Renal pelvis (tissue), 12 donors: ENCODE results near the gene SLC9B1. TPM values are rescaled to one million over a fixed set of nuclear protein-coding genes. Genes with fewer than 3 reads are reported as not detected.

Source experiments
- DNase-seq: peaks from one replicate; pipeline ENCODE4 v3.0.0-alpha.2; 2013
- long read RNA-seq, 16 experiments: transcript quantifications; one replicate each; lab custom pipeline, GENCODE V29; 2026
- polyA plus RNA-seq, 3 donors: library from polyadenylated mRNA; unstranded; fragments of 120-200 nt; gene quantifications; one replicate each; pipeline ENCODE4 v1.2.1, GENCODE V29; 2013; ENCODE audit not compliant: insufficient read length in 3 of 3

Gene SLC9B1
- 1 to 10 TPM; 2.4 to 4.0 (median 3.5) TPM for polyA plus RNA-seq
- long read RNA-seq, donor 1 = 0 reads
- long read RNA-seq, donor 2 = 0 reads
- long read RNA-seq, donor 3 = 0 reads
- long read RNA-seq, donor 4 = 0 reads
- long read RNA-seq, donor 5 = 0 reads
- long read RNA-seq, donor 6 = 0 reads
- long read RNA-seq, donor 7 = 0 reads
- long read RNA-seq, donor 8 = 0 reads
- long read RNA-seq, donor 9 = 0 reads
- long read RNA-seq, donor 10 = 0 reads
- long read RNA-seq, donor 11, partial matches to known transcripts = 0 of 1 reads
- long read RNA-seq, donor 11, other reads (novel, unspliced or antisense) = 0 of 1 reads
- long read RNA-seq, donor 12, partial matches to known transcripts = 102 of 102 reads
- long read RNA-seq, donor 12, other reads (novel, unspliced or antisense) = 0 of 102 reads
- long read RNA-seq, donor 13 = 0 reads
- long read RNA-seq, donor 14, partial matches to known transcripts = 6 of 7 reads
- long read RNA-seq, donor 14, other reads (novel, unspliced or antisense) = 0 of 7 reads
- long read RNA-seq, donor 15 = 0 reads
- long read RNA-seq, donor 16 = 0 reads

GRCh38 chr4:103019308-103020124 is at the start of gene SLC9B1:
SLC9B1 (minus strand) TSS chr4:103019705; CDS start chr4:102991711, 27,994 bp downstream.
- peak; percentile 90 for DNase-seq

GRCh38 chr4:103067841-103068547 is 48.5 kb upstream of the SLC9B1 start:
- DNase-seq = no peak

GRCh38 chr4:103060453-103061148 is 41.1 kb upstream of the SLC9B1 start:
- no peak for DNase-seq

GRCh38 chr4:103054030-103054429 is 34.5 kb upstream of the SLC9B1 start:
- DNase-seq = no peak

- no peak for DNase-seq
Observed at GRCh38 chr4:103052779-103053178, 33.3 kb upstream of the SLC9B1 start.

GRCh38 chr4:103052145-103052544 is 32.6 kb upstream of the SLC9B1 start:
- no peak for DNase-seq

GRCh38 chr4:103050736-103051436 is 31.4 kb upstream of the SLC9B1 start:
- DNase-seq = no peak

- peak; percentile 28 for DNase-seq
Observed at GRCh38 chr4:103046416-103047290, 27.1 kb upstream of the SLC9B1 start.

- DNase-seq = no peak
Observed at GRCh38 chr4:103044183-103044582, 24.7 kb upstream of the SLC9B1 start.

- DNase-seq = no peak
Observed at GRCh38 chr4:103036169-103036568, 16.7 kb upstream of the SLC9B1 start.

- DNase-seq = no peak
Observed at GRCh38 chr4:103032574-103032973, 13.1 kb upstream of the SLC9B1 start.

GRCh38 chr4:103030791-103031190 is 11.3 kb upstream of the SLC9B1 start:
- DNase-seq = no peak

GRCh38 chr4:103029300-103029699 is 9.8 kb upstream of the SLC9B1 start:
- no peak for DNase-seq

GRCh38 chr4:103026868-103027267 is 7.4 kb upstream of the SLC9B1 start:
- DNase-seq = no peak

GRCh38 chr4:103024996-103025395 is 5.5 kb upstream of the SLC9B1 start:
- no peak for DNase-seq

GRCh38 chr4:103021120-103021519 is 1.6 kb upstream of the SLC9B1 start:
- DNase-seq = no peak

GRCh38 chr4:103018391-103019307 is 856 bp downstream of the SLC9B1 start:
- peak; percentile 41 for DNase-seq

- DNase-seq = no peak
Observed at GRCh38 chr4:103012551-103012950, 7.0 kb downstream of the SLC9B1 start.

- DNase-seq = peak; percentile 42
Observed at GRCh38 chr4:103012060-103012459, 7.4 kb downstream of the SLC9B1 start.
